ENCODE data around the gene DCTN3. TPM values are rescaled to one million over a fixed set of nuclear protein-coding genes. Genes with fewer than 3 reads are reported as not detected.
A peak's percentile ranks its signal among the peaks of the same experiment; 100 is the strongest.

The DCTN3 gene
- total and polyA plus RNA-seq, 3 experiments from 2014 or later: 83.3 to 128 (median 83.4) TPM

DNA sequence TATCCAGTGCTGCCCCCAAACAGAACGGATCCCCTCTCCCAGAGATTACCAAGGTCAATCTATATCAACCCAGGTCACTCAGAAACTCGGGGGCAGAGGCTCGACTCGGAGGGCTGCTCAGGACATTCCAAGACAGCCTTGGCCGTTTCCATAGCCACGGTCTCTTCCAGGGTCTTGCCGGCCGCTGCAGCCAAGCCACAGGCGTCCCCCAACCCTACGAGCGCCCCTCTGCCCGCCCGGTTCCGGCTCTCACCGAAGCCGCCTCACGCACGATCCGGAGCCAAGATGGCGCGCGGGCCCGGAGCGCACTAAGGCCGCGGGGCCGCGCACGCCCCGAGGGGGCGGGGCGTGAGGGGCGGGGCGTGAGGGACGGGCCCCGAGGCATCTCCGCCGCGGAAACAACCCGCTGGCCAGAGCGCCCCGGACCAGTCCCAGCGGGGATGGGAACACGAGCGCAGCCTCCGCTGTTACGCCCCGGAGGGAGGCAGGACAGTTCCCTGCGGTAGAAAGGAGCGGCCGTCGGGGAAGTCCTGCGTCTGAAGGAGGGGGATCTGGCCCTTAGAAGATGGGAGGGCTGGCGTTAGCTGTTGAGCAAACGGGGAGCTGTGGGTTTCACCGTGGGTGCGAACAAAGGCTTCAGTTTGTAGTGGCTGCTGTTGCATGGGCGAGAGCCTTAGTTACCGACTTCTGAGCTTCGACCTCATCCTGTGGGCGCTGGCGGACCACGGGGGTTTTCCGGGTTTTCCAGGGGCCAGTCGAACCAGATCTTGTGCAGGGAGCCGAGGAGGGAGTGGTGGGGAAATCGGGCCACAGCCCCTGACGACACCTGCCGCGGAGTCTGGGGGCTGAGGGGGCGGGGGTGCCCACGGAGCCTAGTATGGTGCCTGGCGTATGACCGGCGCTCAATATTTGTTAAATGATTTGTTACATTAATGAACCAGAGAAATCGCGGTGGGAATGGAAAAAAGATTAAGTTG lies 8.2 kb downstream of the DCTN3 start, which contains the start of gene RPP25L:
Gene RPP25L, minus strand, starts transcription at position 287 of the 977 bp plus-strand sequence. CDS start 801 bp downstream, outside the sequence.
- Mint-ChIP-seq H3K4me1 (peaks cover 22 to 32% (median 26%) of the 10 kb centered on the region in 3 donors), H3K27me3 (peaks cover 0 to 2% of the 10 kb centered on the region in 2 donors), H3K4me3 (peak within 1 kb of the TSS; percentile 85 to 94 (median 88)), H3K9me3 (no peaks in the 10 kb centered on the region), H3K27ac (peak within 1 kb of the TSS; percentile 88 to 99 (median 93)), H3K36me3 (peaks cover 0 to 47% (median 12%) of the 10 kb centered on the region in 3 donors)
- peak; percentile 79 to 88 (median 86) for DNase-seq
- ChIA-PET POLR2A (interaction anchor here (0.6 to 1.6 kb wide), 8 partner anchors 8 to 53 kb away, joined by 3 to 13 read pairs (median 5); partner anchors contain the start of genes DCTN3, GALT and SIGMAR1), CTCF (interaction anchor here (0.6 to 1.9 kb wide), 14 partner anchors 8 to 233 kb away, joined by 3 to 29 read pairs (median 6); partner anchors contain the start of genes CCL27, DCTN3, GALT and SIGMAR1)
- Histone ChIP-seq H3K9me3 (ENCODE audit: low read length) (no peaks in the 10 kb centered on the region), H3K27me3 (ENCODE audit: insufficient read depth, low read length, poor library complexity, severe bottlenecking) (no peaks in the 10 kb centered on the region), H3K36me3 (ENCODE audit: insufficient read depth, low read length) (peaks cover 6% of the 10 kb centered on the region), H3K4me1 (ENCODE audit: insufficient read depth, low read length) (peaks cover 22% of the 10 kb centered on the region), H3K4me3 (ENCODE audit: low read length) (peak within 1 kb of the TSS; percentile 90), H3K27ac (ENCODE audit: low read depth, low read length) (peak within 1 kb of the TSS; percentile 85)

DNA sequence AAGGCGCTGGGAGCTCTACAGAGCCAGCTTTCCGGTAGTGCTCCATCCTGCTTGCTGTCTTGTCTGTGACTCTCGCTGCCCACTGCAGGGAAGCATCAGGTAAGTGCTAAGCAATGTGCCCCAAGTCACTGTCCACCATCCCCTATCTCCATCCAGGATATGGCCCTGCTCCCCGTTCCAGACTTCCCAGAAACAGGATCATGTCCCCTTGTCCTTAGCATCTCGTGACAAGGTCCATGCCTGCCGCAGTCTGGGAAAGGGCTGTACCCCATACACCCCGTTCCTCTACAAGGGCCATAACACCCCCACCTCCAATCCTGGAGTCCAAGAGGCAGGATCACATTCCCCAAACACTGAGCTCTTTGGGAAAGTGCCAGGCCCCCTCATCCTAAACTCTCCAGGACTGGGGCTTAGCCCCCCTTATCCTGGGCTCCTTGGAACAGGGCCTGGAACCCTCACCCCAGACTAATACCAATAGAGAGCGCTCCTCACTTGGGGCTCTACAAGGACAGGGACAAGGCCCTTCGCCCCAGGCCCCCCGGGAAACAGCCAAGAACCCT lies 9.0 kb downstream of the DCTN3 start:
- H3K36me3 Mint-ChIP-seq: peaks cover 0 to 40% (median 7%) of the 10 kb centered on the region in 3 donors
- peaks cover 3% of the 10 kb centered on the region for H3K36me3 ChIP-seq (ENCODE audit: insufficient read depth, low read length)
- ChIA-PET POLR2A (interaction anchor here (0.6 to 1.6 kb wide), 5 partner anchors 9 to 50 kb away, joined by 3 to 7 read pairs (median 5); partner anchors contain the start of genes DCTN3, GALT and SIGMAR1), CTCF (interaction anchor here (0.6 to 1.9 kb wide), 5 partner anchors 9 to 232 kb away, joined by 3 to 29 read pairs (median 6); partner anchors contain the start of gene DCTN3)
- peaks cover 22% of the 10 kb centered on the region for H3K4me1 ChIP-seq (ENCODE audit: insufficient read depth, low read length)
- peaks cover 0 to 2% of the 10 kb centered on the region in 2 donors for H3K27me3 Mint-ChIP-seq
- no peaks in the 10 kb centered on the region for H3K27me3 ChIP-seq (ENCODE audit: insufficient read depth, low read length, poor library complexity, severe bottlenecking)
- no peaks in the 10 kb centered on the region for H3K9me3 Mint-ChIP-seq
- peaks cover 22 to 32% (median 26%) of the 10 kb centered on the region in 3 donors for H3K4me1 Mint-ChIP-seq
- H3K27ac ChIP-seq (ENCODE audit: low read depth, low read length): peak overlapping the region; percentile 85
- peak overlapping the region; percentile 90 for H3K4me3 ChIP-seq (ENCODE audit: low read length)
- H3K27ac Mint-ChIP-seq: peak overlapping the region; percentile 88 to 99 (median 93)
- peak in 1 of 5 donors; percentile 17 for DNase-seq
- no peaks in the 10 kb centered on the region for H3K9me3 ChIP-seq (ENCODE audit: low read length)
- H3K4me3 Mint-ChIP-seq: peak overlapping the region; percentile 85 to 94 (median 88)

DNA sequence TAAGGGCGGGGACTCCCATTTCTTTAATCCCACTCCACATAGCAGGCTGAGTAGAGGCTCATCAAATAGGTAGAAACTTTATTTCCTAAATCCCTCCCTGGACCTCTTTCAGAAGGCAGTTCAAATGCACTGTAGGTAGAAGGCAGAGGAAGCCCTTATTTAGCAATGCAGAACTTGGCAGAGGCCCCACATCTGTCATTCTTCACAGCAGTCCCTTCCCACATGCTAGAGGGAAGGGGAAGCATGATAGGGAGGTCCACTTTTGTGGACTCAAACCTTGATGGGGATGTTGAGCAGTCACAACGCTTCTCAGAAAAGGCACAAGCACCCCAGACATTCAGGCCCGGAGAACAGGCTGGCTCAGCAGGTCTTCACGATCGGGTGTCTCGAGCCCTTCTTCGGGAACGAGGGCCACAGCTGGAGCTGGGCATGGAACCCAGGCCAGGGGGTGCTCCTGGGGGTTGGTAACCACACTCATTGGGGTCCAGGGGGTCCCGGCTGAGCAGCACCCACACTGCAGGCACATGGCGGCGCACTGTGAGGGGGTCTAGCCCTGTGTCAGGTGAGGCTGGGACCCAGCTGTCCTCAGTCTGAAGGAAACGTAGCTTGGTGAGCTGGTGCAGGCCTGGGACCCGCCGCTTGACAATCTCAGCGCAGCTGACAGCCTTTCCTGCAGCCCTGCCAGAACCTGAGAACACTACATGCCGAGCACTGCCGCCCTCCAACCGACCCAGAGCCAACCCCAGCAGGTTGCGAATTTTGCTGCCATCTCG lies 9.7 kb downstream of the DCTN3 start:
- H3K4me3 Mint-ChIP-seq: peak overlapping the region in 6 of 7 donors; percentile 65 to 94 (median 86)
- ChIA-PET CTCF (interaction anchor here (0.6 to 1.9 kb wide), 5 partner anchors 10 to 232 kb away, joined by 3 to 29 read pairs (median 6); partner anchors contain the start of gene DCTN3), POLR2A (interaction anchor here (0.6 to 1.6 kb wide), 5 partner anchors 10 to 51 kb away, joined by 3 to 7 read pairs (median 5); partner anchors contain the start of genes DCTN3, GALT and SIGMAR1)
- peaks cover 22% of the 10 kb centered on the region for H3K4me1 ChIP-seq (ENCODE audit: insufficient read depth, low read length)
- H3K36me3 ChIP-seq (ENCODE audit: insufficient read depth, low read length): no peaks in the 10 kb centered on the region
- no peak overlapping the region for H3K27ac ChIP-seq (ENCODE audit: low read depth, low read length)
- H3K9me3 Mint-ChIP-seq: no peaks in the 10 kb centered on the region
- peaks cover 0 to 2% of the 10 kb centered on the region in 2 donors for H3K27me3 Mint-ChIP-seq
- H3K9me3 ChIP-seq (ENCODE audit: low read length): no peaks in the 10 kb centered on the region
- no peak for DNase-seq
- H3K27ac Mint-ChIP-seq: peak overlapping the region in 5 of 8 donors; percentile 48 to 95 (median 81)
- H3K27me3 ChIP-seq (ENCODE audit: insufficient read depth, low read length, poor library complexity, severe bottlenecking): no peaks in the 10 kb centered on the region
- H3K36me3 Mint-ChIP-seq: peaks cover 0 to 33% (median 4%) of the 10 kb centered on the region in 3 donors
- peak overlapping the region; percentile 90 for H3K4me3 ChIP-seq (ENCODE audit: low read length)
- H3K4me1 Mint-ChIP-seq: peaks cover 22 to 32% (median 26%) of the 10 kb centered on the region in 3 donors

DNA sequence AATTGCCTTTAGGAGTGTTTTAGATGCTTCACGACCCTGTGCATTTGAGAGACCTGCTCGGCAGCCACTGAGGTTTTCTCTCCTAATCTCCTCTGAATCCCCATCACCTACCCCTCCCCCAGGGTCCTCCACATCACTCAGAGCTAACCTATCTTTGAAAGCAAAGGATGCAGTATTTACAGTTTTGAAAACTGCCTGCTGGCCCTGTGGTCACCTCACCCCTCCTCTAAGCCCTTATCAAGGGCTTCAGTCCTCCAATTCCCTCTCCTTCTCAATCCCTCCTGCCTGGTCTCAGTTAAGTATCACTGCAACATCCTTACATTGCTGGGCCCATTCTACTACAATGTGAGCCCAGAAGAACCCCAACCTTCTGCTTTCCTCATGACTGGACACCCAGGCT lies 13.0 kb downstream of the DCTN3 start:
- ChIA-PET CTCF (interaction anchor here (1.3 to 6.9 kb wide), 3 partner anchors 10 to 27 kb away, joined by 7 to 47 read pairs (median 7); no protein-coding TSS in a partner anchor), POLR2A (no interaction called here)
- H3K36me3 Mint-ChIP-seq: peaks cover 0 to 11% (median 4%) of the 10 kb centered on the region in 3 donors
- H3K4me3 Mint-ChIP-seq: no peak overlapping the region
- H3K9me3 Mint-ChIP-seq: no peaks in the 10 kb centered on the region
- Histone ChIP-seq H3K27ac (ENCODE audit: low read depth, low read length) (no peak overlapping the region), H3K4me3 (ENCODE audit: low read length) (no peak overlapping the region), H3K9me3 (ENCODE audit: low read length) (no peaks in the 10 kb centered on the region), H3K36me3 (ENCODE audit: insufficient read depth, low read length) (no peaks in the 10 kb centered on the region), H3K4me1 (ENCODE audit: insufficient read depth, low read length) (peaks cover 13% of the 10 kb centered on the region), H3K27me3 (ENCODE audit: insufficient read depth, low read length, poor library complexity, severe bottlenecking) (no peaks in the 10 kb centered on the region)
- H3K27me3 Mint-ChIP-seq: no peaks in the 10 kb centered on the region
- no peak overlapping the region for H3K27ac Mint-ChIP-seq
- no peak for DNase-seq
- H3K4me1 Mint-ChIP-seq: peaks cover 14 to 23% (median 20%) of the 10 kb centered on the region in 3 donors

DNA sequence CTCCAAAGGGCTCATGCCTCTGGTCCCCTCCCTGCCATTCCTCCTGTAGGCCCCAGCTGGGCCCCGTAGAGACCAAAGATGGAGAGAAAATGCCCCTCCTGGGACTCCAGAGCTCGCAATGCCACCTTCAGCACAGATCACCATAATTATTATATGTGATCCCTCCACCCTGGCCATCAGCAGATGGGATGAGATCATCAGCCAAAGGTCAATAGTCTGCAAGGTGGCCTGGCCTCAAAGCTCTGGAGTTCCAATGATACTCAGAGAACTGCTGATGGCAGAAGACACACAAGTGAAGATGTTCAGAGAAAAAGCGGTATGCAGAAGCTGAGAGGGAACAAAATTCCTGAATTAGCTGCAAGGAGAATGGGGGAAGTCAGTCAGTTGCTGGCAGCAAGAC lies 13.4 kb downstream of the DCTN3 start:
- H3K27ac Mint-ChIP-seq: no peak overlapping the region
- DNase-seq: no peak
- no peaks in the 10 kb centered on the region for H3K27me3 Mint-ChIP-seq
- Histone ChIP-seq H3K9me3 (ENCODE audit: low read length) (no peaks in the 10 kb centered on the region), H3K27me3 (ENCODE audit: insufficient read depth, low read length, poor library complexity, severe bottlenecking) (no peaks in the 10 kb centered on the region), H3K27ac (ENCODE audit: low read depth, low read length) (no peak overlapping the region), H3K36me3 (ENCODE audit: insufficient read depth, low read length) (no peaks in the 10 kb centered on the region), H3K4me1 (ENCODE audit: insufficient read depth, low read length) (peaks cover 11% of the 10 kb centered on the region), H3K4me3 (ENCODE audit: low read length) (no peak overlapping the region)
- H3K4me3 Mint-ChIP-seq: no peak overlapping the region
- no peaks in the 10 kb centered on the region for H3K9me3 Mint-ChIP-seq
- peaks cover 13 to 21% (median 17%) of the 10 kb centered on the region in 3 donors for H3K4me1 Mint-ChIP-seq
- ChIA-PET POLR2A (no interaction called here), CTCF (interaction anchor here (1.3 to 6.9 kb wide), 3 partner anchors 11 to 27 kb away, joined by 7 to 47 read pairs (median 7); no protein-coding TSS in a partner anchor)
- H3K36me3 Mint-ChIP-seq: peaks cover 0 to 9% (median 4%) of the 10 kb centered on the region in 3 donors

DNA sequence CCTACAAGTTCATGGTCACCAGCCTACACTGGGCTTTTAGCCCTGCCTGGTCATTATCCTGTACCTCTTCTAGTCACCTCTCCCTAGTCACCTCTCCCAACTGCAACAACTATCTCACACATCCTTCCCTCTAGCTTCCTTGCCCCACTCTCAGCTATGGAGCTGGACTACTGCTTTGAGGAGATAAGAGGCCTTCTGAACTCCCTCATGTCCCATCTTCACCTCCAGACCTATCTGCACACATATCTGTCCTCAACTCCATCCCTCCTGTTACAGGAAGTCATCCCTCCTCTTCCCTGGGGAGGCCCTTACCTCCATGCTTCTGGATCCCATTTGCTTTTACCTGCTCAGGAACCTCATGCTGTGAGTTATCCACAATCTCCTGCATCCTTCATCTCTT lies 14.1 kb downstream of the DCTN3 start:
- DNase-seq: no peak
- ChIA-PET CTCF (interaction anchor here (0.7 to 6.9 kb wide), 4 partner anchors 9 to 28 kb away, joined by 3 to 47 read pairs (median 7); no protein-coding TSS in a partner anchor), POLR2A (no interaction called here)
- H3K9me3 ChIP-seq (ENCODE audit: low read length): no peaks in the 10 kb centered on the region
- H3K27me3 ChIP-seq (ENCODE audit: insufficient read depth, low read length, poor library complexity, severe bottlenecking): no peaks in the 10 kb centered on the region
- Mint-ChIP-seq H3K4me1 (peaks cover 6 to 15% (median 12%) of the 10 kb centered on the region in 3 donors), H3K27me3 (no peaks in the 10 kb centered on the region), H3K27ac (no peak overlapping the region), H3K9me3 (no peaks in the 10 kb centered on the region), H3K4me3 (no peak overlapping the region), H3K36me3 (peaks cover 0 to 4% (median 2%) of the 10 kb centered on the region in 3 donors)
- H3K4me3 ChIP-seq (ENCODE audit: low read length): no peak overlapping the region
- peaks cover 7% of the 10 kb centered on the region for H3K4me1 ChIP-seq (ENCODE audit: insufficient read depth, low read length)
- no peaks in the 10 kb centered on the region for H3K36me3 ChIP-seq (ENCODE audit: insufficient read depth, low read length)
- H3K27ac ChIP-seq (ENCODE audit: low read depth, low read length): no peak overlapping the region
